ENCODE results near the gene KCNJ9. TPM values are rescaled to one million over a fixed set of nuclear protein-coding genes. Genes with fewer than 3 reads are reported as not detected.

The KCNJ9 gene
- total RNA-seq, 2 experiments from 2014 or later = not detected

GRCh38 chr1:160074865-160075264 is 6.5 kb upstream of the KCNJ9 start:
- no peak for DNase-seq
- Mint-ChIP-seq H3K4me1 (ENCODE audit: low read depth) (peaks cover 8% of the 10 kb centered on the region), H3K4me3 (no peak overlapping the region), H3K9me3 (no peaks in the 10 kb centered on the region), H3K27me3 (peaks cover 80% of the 10 kb centered on the region), H3K36me3 (ENCODE audit: low read depth) (no peaks in the 10 kb centered on the region), H3K27ac (no peak overlapping the region)
- peaks cover 26 to 42% of the 10 kb centered on the region in 2 experiments for H3K27me3 ChIP-seq (ENCODE audit: control insufficient read depth in 1 of 2, insufficient read depth in 2 of 2, low read length in 2 of 2)
- no peak overlapping the region for H3K4me3 ChIP-seq (ENCODE audit: low read length)
- intact Hi-C loops (cut with DNase I, micrococcal nuclease) = no loop called here
- peaks cover 10% of the 10 kb centered on the region for H3K4me1 ChIP-seq (ENCODE audit: insufficient read depth, low read length)
- CTCF ChIA-PET = interaction anchor here (1.2 kb wide), 1 partner anchor 11 kb away, joined by 4 read pairs; no protein-coding TSS in a partner anchor
- H3K27ac ChIP-seq (ENCODE audit: low read depth in 1 of 2, low read length in 2 of 2) = no peak overlapping the region
- ATAC-seq (ENCODE audit: poor library complexity) = no peak
- H3K36me3 ChIP-seq (ENCODE audit: insufficient read depth, low read length) = no peaks in the 10 kb centered on the region
- no peaks in the 10 kb centered on the region for H3K9me3 ChIP-seq (ENCODE audit: control insufficient read depth in 1 of 2, insufficient read depth in 1 of 2, low read length in 2 of 2)
- no peak for TF ChIP-seq CTCF (IDR thresholded peaks at IDR 0.05)
- POLR2A ChIA-PET = no interaction called here

- H3K4me1 Mint-ChIP-seq (ENCODE audit: low read depth) = peaks cover under 1% of the 10 kb centered on the region
- Histone ChIP-seq H3K4me3 (ENCODE audit: low read length) (no peak overlapping the region), H3K27me3 (ENCODE audit: control insufficient read depth in 1 of 2, insufficient read depth in 2 of 2, low read length in 2 of 2) (peaks cover 28 to 46% of the 10 kb centered on the region in 2 experiments), H3K4me1 (ENCODE audit: insufficient read depth, low read length) (peaks cover 1% of the 10 kb centered on the region), H3K36me3 (ENCODE audit: insufficient read depth, low read length) (no peaks in the 10 kb centered on the region), H3K27ac (ENCODE audit: low read depth in 1 of 2, low read length in 2 of 2) (no peak overlapping the region), H3K9me3 (ENCODE audit: control insufficient read depth in 1 of 2, insufficient read depth in 1 of 2, low read length in 2 of 2) (no peaks in the 10 kb centered on the region)
- ATAC-seq (ENCODE audit: poor library complexity) (no peak), DNase-seq (peak in 1 of 14 experiments; percentile 26)
- no peak for TF ChIP-seq CTCF (IDR thresholded peaks at IDR 0.05)
- POLR2A ChIA-PET = no interaction called here
- H3K27me3 Mint-ChIP-seq = peaks cover 82% of the 10 kb centered on the region
- intact Hi-C loops (cut with DNase I, micrococcal nuclease) = no loop called here
- CTCF ChIA-PET = interaction anchor here (1.2 kb wide), 1 partner anchor 10 kb away, joined by 4 read pairs; no protein-coding TSS in a partner anchor
- no peak overlapping the region for H3K4me3 Mint-ChIP-seq
- no peaks in the 10 kb centered on the region for H3K36me3 Mint-ChIP-seq (ENCODE audit: low read depth)
- H3K27ac Mint-ChIP-seq = no peak overlapping the region
- H3K9me3 Mint-ChIP-seq = no peaks in the 10 kb centered on the region
Observed at GRCh38 chr1:160075836-160076235, 5.5 kb upstream of the KCNJ9 start.

GRCh38 chr1:160076295-160076694 is 5.0 kb upstream of the KCNJ9 start:
- ATAC-seq (ENCODE audit: poor library complexity) (no peak), DNase-seq (no peak)
- H3K27ac ChIP-seq (ENCODE audit: low read depth in 1 of 2, low read length in 2 of 2) = no peak overlapping the region
- peaks cover 32 to 49% of the 10 kb centered on the region in 2 experiments for H3K27me3 ChIP-seq (ENCODE audit: control insufficient read depth in 1 of 2, insufficient read depth in 2 of 2, low read length in 2 of 2)
- no peaks in the 10 kb centered on the region for H3K9me3 Mint-ChIP-seq
- H3K4me1 Mint-ChIP-seq (ENCODE audit: low read depth) = no peaks in the 10 kb centered on the region
- H3K4me1 ChIP-seq (ENCODE audit: insufficient read depth, low read length) = no peaks in the 10 kb centered on the region
- no peak overlapping the region for H3K4me3 ChIP-seq (ENCODE audit: low read length)
- no peaks in the 10 kb centered on the region for H3K9me3 ChIP-seq (ENCODE audit: control insufficient read depth in 1 of 2, insufficient read depth in 1 of 2, low read length in 2 of 2)
- no peak overlapping the region for H3K4me3 Mint-ChIP-seq
- ChIA-PET POLR2A (no interaction called here), CTCF (no interaction called here)
- H3K27ac Mint-ChIP-seq = no peak overlapping the region
- no peaks in the 10 kb centered on the region for H3K36me3 Mint-ChIP-seq (ENCODE audit: low read depth)
- no peaks in the 10 kb centered on the region for H3K36me3 ChIP-seq (ENCODE audit: insufficient read depth, low read length)
- intact Hi-C loops (cut with DNase I, micrococcal nuclease) = no loop called here
- TF ChIP-seq CTCF (IDR thresholded peaks at IDR 0.05) = no peak
- H3K27me3 Mint-ChIP-seq = peaks cover 85% of the 10 kb centered on the region
